Body of pancreas (tissue), 4 donors: Measurements from ENCODE around the gene SCFD2.

Experiments used
- CTCF ChIP-seq, 7 experiments: fragments of 450-650 bp in 4 of 7; fragments of 200-600 bp in 3 of 7; sonication (generic) in 3 of 7; IDR thresholded peaks; one replicate each; pipeline ENCODE4 v1.5.1; 2016 to 2019; ENCODE audit warnings: antibody characterized with exemption in 7 of 7
- POLR2A ChIP-seq, 3 donors: fragments of 450-650 bp; IDR thresholded peaks; one replicate each; pipeline ENCODE4 v1.6.1; 2016; ENCODE audit warnings: antibody characterized with exemption in 3 of 3, mild to moderate bottlenecking in 2 of 3

GRCh38 chr4:53019485-53020382, 346.1 kb downstream of the SCFD2 start:
- TF ChIP-seq CTCF (IDR thresholded peaks at IDR 0.05) (no peak), POLR2A (IDR thresholded peaks at IDR 0.05) (no peak)
